Suprapubic skin (tissue), 4 donors: Measurements from ENCODE around the gene SEPTIN3. TPM values are rescaled to one million over a fixed set of nuclear protein-coding genes. Genes with fewer than 3 reads are reported as not detected.

Source experiments
- DNase-seq, 2 donors: peaks; one replicate each; pipeline ENCODE4 v3.0.0-alpha.2; 2019; ENCODE audit warnings: low spot score in 2 of 2
- H3K27ac ChIP-seq: fragments of 200-600 bp; sonication (generic); one replicate; pipeline ENCODE4 v1.5.1; 2019
- H3K27me3 ChIP-seq: fragments of 200-600 bp; sonication (generic); one replicate; pipeline ENCODE4 v1.5.1; 2019
- H3K36me3 ChIP-seq: fragments of 200-600 bp; sonication (generic); one replicate; pipeline ENCODE4 v1.5.1; 2019
- H3K4me1 ChIP-seq: fragments of 200-600 bp; sonication (generic); one replicate; pipeline ENCODE4 v1.5.1; 2019
- H3K4me3 ChIP-seq: fragments of 200-600 bp; sonication (generic); one replicate; pipeline ENCODE4 v1.5.1; 2019; ENCODE audit warnings: mild to moderate bottlenecking
- H3K9me3 ChIP-seq: fragments of 200-600 bp; sonication (generic); one replicate; pipeline ENCODE4 v1.5.1; 2019
- CTCF ChIP-seq, 2 donors: fragments of 200-600 bp in 1 of 2; fragments of 450-650 bp in 1 of 2; sonication (generic) in 1 of 2; IDR thresholded peaks; one replicate each; pipeline ENCODE4 v1.5.1; 2016 to 2019; ENCODE audit warnings: antibody characterized with exemption in 2 of 2, mild to moderate bottlenecking in 1 of 2, moderate library complexity in 1 of 2
- EP300 ChIP-seq: sonication (generic); formaldehyde crosslinking; IDR thresholded peaks from one replicate; pipeline ENCODE4 v1.6.1; 2017; ENCODE audit warnings: antibody characterized with exemption
- POLR2A ChIP-seq, 2 donors: fragments of 450-650 bp; IDR thresholded peaks; one replicate each; pipeline ENCODE4 v1.6.1; 2017; ENCODE audit warnings: antibody characterized with exemption in 2 of 2, mild to moderate bottlenecking in 2 of 2, moderate library complexity in 2 of 2
- POLR2AphosphoS5 ChIP-seq, 3 donors: sonication (generic); formaldehyde crosslinking; IDR thresholded peaks; one replicate each; pipeline ENCODE4 v1.6.1; 2017; ENCODE audit warnings: antibody characterized with exemption in 3 of 3
- WGBS: methylation state at CpG from one replicate; pipeline ENCODE4 v1.1.5; 2018; 5-methylcytosine and 5-hydroxymethylcytosine counted together
- total RNA-seq, 4 donors: library from RNA; depleted of rRNA; stranded (reverse); fragments of >200 nt; gene quantifications; one replicate each; pipeline ENCODE4 v1.1.0, GENCODE V29; 2016

SEPTIN3 gene
- 1 to 10 TPM; 1.1 to 2.7 (median 1.7) TPM for total RNA-seq

GRCh38 chr22:41969110-41969646 lies at the start of gene SEPTIN3:
Gene SEPTIN3 (plus strand): TSS chr22:41969443. CDS start chr22:41971493, 2,050 bp downstream.
- no peak within 1 kb of the TSS for H3K27ac ChIP-seq
- WGBS, result 62% methylated on average over 6 of the region's 8 CpGs
- no peaks in the 10 kb centered on the region for H3K36me3 ChIP-seq
- TF ChIP-seq EP300 (no peak), POLR2A (IDR thresholded peaks at IDR 0.05) (no peak), CTCF (IDR thresholded peaks at IDR 0.05) (no peak), POLR2AphosphoS5 (IDR thresholded peaks at IDR 0.05) (no peak)
- DNase-seq, result no peak
- H3K4me1 ChIP-seq, result no peaks in the 10 kb centered on the region
- no peaks in the 10 kb centered on the region for H3K9me3 ChIP-seq
- H3K27me3 ChIP-seq, result peaks cover 26% of the 10 kb centered on the region
- H3K4me3 ChIP-seq, result no peak within 1 kb of the TSS

- no peak for TF ChIP-seq POLR2AphosphoS5 (IDR thresholded peaks at IDR 0.05)
- no peak for TF ChIP-seq CTCF (IDR thresholded peaks at IDR 0.05)
- TF ChIP-seq POLR2A (IDR thresholded peaks at IDR 0.05), result no peak
- TF ChIP-seq EP300, result no peak
- H3K27me3 ChIP-seq, result peaks cover 30% of the 10 kb centered on the region
- DNase-seq, result no peak
- H3K4me3 ChIP-seq, result peak overlapping the region; percentile 52
- no peaks in the 10 kb centered on the region for H3K36me3 ChIP-seq
- H3K27ac ChIP-seq, result no peak overlapping the region
- H3K4me1 ChIP-seq, result peaks cover 23% of the 10 kb centered on the region
- 68% methylated on average over 12 of the region's 21 CpGs for WGBS
- H3K9me3 ChIP-seq, result no peaks in the 10 kb centered on the region
These were observed 48.8 kb upstream of the SEPTIN3 start for GRCh38 chr22:41920271-41920976.

GRCh38 chr22:41922328-41922727 lies 46.9 kb upstream of the SEPTIN3 start:
- DNase-seq, result no peak
- no peak overlapping the region for H3K27ac ChIP-seq
- TF ChIP-seq POLR2AphosphoS5 (IDR thresholded peaks at IDR 0.05) (no peak), POLR2A (IDR thresholded peaks at IDR 0.05) (no peak), CTCF (IDR thresholded peaks at IDR 0.05) (no peak), EP300 (no peak)
- H3K4me3 ChIP-seq, result no peak overlapping the region
- no peaks in the 10 kb centered on the region for H3K36me3 ChIP-seq
- WGBS, result 83% methylated on average over 5 of the region's 5 CpGs
- no peaks in the 10 kb centered on the region for H3K9me3 ChIP-seq
- peaks cover 34% of the 10 kb centered on the region for H3K4me1 ChIP-seq
- peaks cover 33% of the 10 kb centered on the region for H3K27me3 ChIP-seq

- 97% methylated on average over 4 of the region's 4 CpGs for WGBS
- no peak overlapping the region for H3K4me3 ChIP-seq
- peaks cover 27% of the 10 kb centered on the region for H3K27me3 ChIP-seq
- no peak for DNase-seq
- H3K27ac ChIP-seq, result no peak overlapping the region
- no peak for TF ChIP-seq EP300
- no peak for TF ChIP-seq CTCF (IDR thresholded peaks at IDR 0.05)
- no peak for TF ChIP-seq POLR2A (IDR thresholded peaks at IDR 0.05)
- no peak for TF ChIP-seq POLR2AphosphoS5 (IDR thresholded peaks at IDR 0.05)
- no peaks in the 10 kb centered on the region for H3K9me3 ChIP-seq
- H3K36me3 ChIP-seq, result no peaks in the 10 kb centered on the region
- H3K4me1 ChIP-seq, result peaks cover 28% of the 10 kb centered on the region
These were observed 46.2 kb upstream of the SEPTIN3 start for GRCh38 chr22:41922940-41923594.
